Kidney glomerular epithelial cell (primary cell): Measurements from ENCODE around the gene GSS.

Experiments used
- DNase-seq: peaks from one replicate; lab custom pipeline; 2025; lab: John Stamatoyannopoulos, UW

Gene GSS

GRCh38 chr20:34955231-34956040, at the start of gene GSS, which contains the start of gene MYH7B:
Gene GSS, minus strand, starts transcription at chr20:34955806. Its CDS starts 3,954 bp downstream, at chr20:34951852.
Gene MYH7B, plus strand, starts transcription at chr20:34955868. Its CDS starts 22,138 bp downstream, at chr20:34978006.
- peak; percentile 92 for DNase-seq

GRCh38 chr20:35004749-35005462, 49.3 kb upstream of the GSS start:
- no peak for DNase-seq

- no peak for DNase-seq
These were observed 48.6 kb upstream of the GSS start for GRCh38 chr20:35004051-35004725.

- DNase-seq = no peak
These were observed 47.8 kb upstream of the GSS start for GRCh38 chr20:35003211-35004031.

GRCh38 chr20:35002426-35003210, 47.0 kb upstream of the GSS start:
- DNase-seq = no peak

- DNase-seq = no peak
These were observed 46.2 kb upstream of the GSS start for GRCh38 chr20:35001596-35002362.

GRCh38 chr20:35000922-35001595, 45.5 kb upstream of the GSS start:
- no peak for DNase-seq

- DNase-seq = no peak
These were observed 44.8 kb upstream of the GSS start for GRCh38 chr20:35000311-35000921.

GRCh38 chr20:34999782-35000181, 44.2 kb upstream of the GSS start:
- DNase-seq = no peak

- DNase-seq = no peak
These were observed 43.4 kb upstream of the GSS start for GRCh38 chr20:34999021-34999451.

- no peak for DNase-seq
These were observed 42.8 kb upstream of the GSS start for GRCh38 chr20:34998331-34998950.

GRCh38 chr20:34997774-34998173, 42.2 kb upstream of the GSS start:
- DNase-seq = no peak

GRCh38 chr20:34997131-34997561, 41.5 kb upstream of the GSS start:
- no peak for DNase-seq

GRCh38 chr20:34996243-34997028, 40.8 kb upstream of the GSS start:
- DNase-seq = no peak

- no peak for DNase-seq
These were observed 40.1 kb upstream of the GSS start for GRCh38 chr20:34995696-34996095.

- no peak for DNase-seq
These were observed 39.6 kb upstream of the GSS start for GRCh38 chr20:34995192-34995591.

- no peak for DNase-seq
These were observed 39.0 kb upstream of the GSS start for GRCh38 chr20:34994509-34995131.
